ENCODE measurements around the gene LARGE1. TPM values are rescaled to one million over a fixed set of nuclear protein-coding genes. Genes with fewer than 3 reads are reported as not detected.

LARGE1 gene
- total RNA-seq, 1 donor from 2014 or later: 2.4 TPM

DNA sequence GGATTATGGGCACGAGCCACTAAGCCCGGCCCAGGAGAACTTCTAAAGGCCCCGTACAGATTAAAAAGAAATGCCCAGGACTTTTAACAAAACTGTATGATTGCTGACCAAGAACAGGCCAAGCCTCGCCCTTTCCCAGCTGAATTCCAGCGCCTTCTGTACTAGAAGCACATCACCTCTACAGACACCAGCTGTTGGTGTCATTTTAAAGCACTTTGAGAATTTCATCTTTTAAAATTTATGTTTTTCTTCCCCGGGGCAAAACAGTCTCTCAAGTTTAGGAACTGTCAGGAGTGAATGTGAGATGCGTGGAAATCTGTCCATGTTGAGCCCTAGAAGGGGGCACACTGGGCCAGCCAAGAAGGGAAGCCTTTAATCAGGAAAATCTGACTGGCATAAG, 362.4 kb downstream of the LARGE1 start:
- Histone ChIP-seq H3K27me3 (ENCODE audit: control insufficient read depth, insufficient read depth, low read length) (no peaks in the 10 kb centered on the region), H3K4me3 (ENCODE audit: low read depth, low read length) (no peak overlapping the region), H3K36me3 (ENCODE audit: control insufficient read depth, insufficient read depth, low read length) (no peaks in the 10 kb centered on the region)
- TF ChIP-seq CTCF (IDR thresholded peaks at IDR 0.05; ENCODE audit: insufficient read depth, low read length, severe bottlenecking): no peak
- no peak for FAIRE-seq
- no peak for DNase-seq (ENCODE audit: low read depth)

DNA sequence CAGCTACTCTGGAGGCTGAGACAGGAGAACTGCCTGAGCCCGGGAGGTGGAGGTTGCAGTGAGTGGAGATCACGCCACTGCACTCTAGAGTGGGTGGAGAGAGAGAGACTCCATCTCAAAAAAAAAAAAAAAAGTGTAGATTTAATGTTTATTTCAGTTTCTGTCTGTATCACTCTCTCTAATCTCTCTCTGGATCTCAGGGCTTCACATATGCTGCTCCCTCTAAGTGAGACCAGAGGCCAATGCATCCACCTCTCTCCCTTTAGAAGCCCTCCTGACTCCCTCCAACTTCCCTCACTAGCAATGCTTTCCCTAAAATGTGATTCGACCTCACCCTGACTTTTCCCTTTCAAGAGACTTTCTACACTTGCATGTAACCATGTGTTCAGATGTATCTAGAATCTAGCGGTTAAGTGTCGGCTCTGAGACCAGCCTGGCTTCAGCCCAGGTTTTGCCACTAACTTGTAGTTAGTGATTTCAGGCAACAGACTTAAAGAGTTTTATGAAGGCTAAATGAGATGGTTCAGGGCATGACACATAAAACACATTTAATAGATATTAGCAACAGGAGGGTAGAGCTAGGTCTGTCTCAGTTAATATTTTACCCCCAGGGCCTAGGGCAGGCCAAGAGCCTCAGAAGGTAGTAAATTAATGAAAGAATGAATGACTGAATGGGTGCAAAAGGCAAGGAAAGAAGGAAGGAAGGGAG, 364.3 kb downstream of the LARGE1 start:
- H3K36me3 ChIP-seq (ENCODE audit: control insufficient read depth, insufficient read depth, low read length): no peaks in the 10 kb centered on the region
- TF ChIP-seq CTCF (IDR thresholded peaks at IDR 0.05; ENCODE audit: insufficient read depth, low read length, severe bottlenecking): no peak
- FAIRE-seq (no peak), DNase-seq (ENCODE audit: low read depth) (no peak)
- H3K27me3 ChIP-seq (ENCODE audit: control insufficient read depth, insufficient read depth, low read length): no peaks in the 10 kb centered on the region
- H3K4me3 ChIP-seq (ENCODE audit: low read depth, low read length): no peak overlapping the region

DNA sequence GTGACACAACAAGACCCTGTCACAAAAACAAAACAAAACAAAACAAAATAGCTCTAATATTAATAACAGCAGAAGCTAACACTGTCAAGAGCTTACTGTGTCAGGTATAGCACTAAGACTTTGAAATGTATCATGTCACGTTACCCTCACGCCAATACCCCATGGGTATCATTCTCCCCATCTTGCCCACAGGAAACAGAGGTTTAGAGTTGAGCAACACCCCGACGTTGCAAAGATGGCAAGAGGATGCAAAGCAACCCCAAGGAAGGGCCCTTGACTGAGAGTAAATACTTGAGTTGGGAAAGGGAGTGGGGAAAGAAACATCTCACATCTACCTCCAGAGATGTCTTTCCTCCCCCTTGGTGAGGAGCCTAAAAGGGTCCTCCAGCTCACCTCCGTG, 366.8 kb downstream of the LARGE1 start:
- Histone ChIP-seq H3K4me3 (ENCODE audit: low read depth, low read length) (no peak overlapping the region), H3K36me3 (ENCODE audit: control insufficient read depth, insufficient read depth, low read length) (no peaks in the 10 kb centered on the region), H3K27me3 (ENCODE audit: control insufficient read depth, insufficient read depth, low read length) (no peaks in the 10 kb centered on the region)
- FAIRE-seq (no peak), DNase-seq (ENCODE audit: low read depth) (no peak)
- no peak for TF ChIP-seq CTCF (IDR thresholded peaks at IDR 0.05; ENCODE audit: insufficient read depth, low read length, severe bottlenecking)

DNA sequence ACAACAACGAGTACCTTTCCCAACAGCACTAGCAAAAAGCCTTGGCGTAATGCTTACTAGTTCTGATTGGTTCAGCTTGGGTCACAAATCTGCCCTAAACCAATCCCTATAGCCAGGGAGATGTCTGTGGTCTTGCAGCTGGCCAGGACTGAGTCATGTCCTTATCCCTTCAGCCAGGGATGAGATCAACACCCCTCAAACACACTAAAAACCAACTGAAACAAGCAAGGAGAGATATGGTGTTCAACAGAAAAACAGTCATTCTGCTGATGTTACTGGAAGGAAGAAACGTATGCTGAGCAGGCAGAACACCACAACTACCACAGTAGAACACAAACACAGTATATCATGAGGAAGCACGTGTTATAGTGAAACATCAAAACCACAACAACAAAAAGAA, 375.6 kb downstream of the LARGE1 start:
- Histone ChIP-seq H3K36me3 (ENCODE audit: control insufficient read depth, insufficient read depth, low read length) (no peaks in the 10 kb centered on the region), H3K27me3 (ENCODE audit: control insufficient read depth, insufficient read depth, low read length) (no peaks in the 10 kb centered on the region), H3K4me3 (ENCODE audit: low read depth, low read length) (no peak overlapping the region)
- DNase-seq (ENCODE audit: low read depth) (no peak), FAIRE-seq (peak; percentile 62)
- TF ChIP-seq CTCF (IDR thresholded peaks at IDR 0.05; ENCODE audit: insufficient read depth, low read length, severe bottlenecking): no peak

GRCh38 chr22:33542722-33543121, 377.6 kb downstream of the LARGE1 start:
- no peaks in the 10 kb centered on the region for H3K27me3 ChIP-seq (ENCODE audit: control insufficient read depth, insufficient read depth, low read length)
- TF ChIP-seq CTCF (IDR thresholded peaks at IDR 0.05; ENCODE audit: insufficient read depth, low read length, severe bottlenecking): no peak
- H3K36me3 ChIP-seq (ENCODE audit: control insufficient read depth, insufficient read depth, low read length): no peaks in the 10 kb centered on the region
- FAIRE-seq (no peak), DNase-seq (ENCODE audit: low read depth) (no peak)
- H3K4me3 ChIP-seq (ENCODE audit: low read depth, low read length): no peak overlapping the region

DNA sequence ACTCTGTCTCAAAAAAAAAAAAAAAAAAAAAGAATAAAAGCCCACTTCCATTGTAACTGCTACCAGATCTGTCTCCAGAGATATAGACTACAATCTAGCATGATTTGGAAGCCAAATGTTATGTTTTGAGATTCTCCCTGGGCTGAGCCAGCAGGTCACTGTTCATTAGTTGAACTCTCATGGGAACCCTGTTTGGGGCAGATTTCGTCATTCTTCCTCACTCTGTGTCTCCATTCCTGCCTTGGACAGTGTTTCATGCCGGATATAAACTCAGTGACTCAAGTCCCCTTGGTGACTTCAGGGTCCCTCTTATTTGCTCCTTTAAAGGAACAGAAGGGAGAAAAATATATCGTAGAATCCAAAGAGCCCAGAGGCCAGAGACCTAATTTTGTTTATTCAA, 378.1 kb downstream of the LARGE1 start:
- DNase-seq (ENCODE audit: low read depth) (no peak), FAIRE-seq (no peak)
- TF ChIP-seq CTCF (IDR thresholded peaks at IDR 0.05; ENCODE audit: insufficient read depth, low read length, severe bottlenecking): no peak
- Histone ChIP-seq H3K4me3 (ENCODE audit: low read depth, low read length) (no peak overlapping the region), H3K27me3 (ENCODE audit: control insufficient read depth, insufficient read depth, low read length) (no peaks in the 10 kb centered on the region), H3K36me3 (ENCODE audit: control insufficient read depth, insufficient read depth, low read length) (no peaks in the 10 kb centered on the region)
